GM21381 (cell line): ENCODE data around the gene UBXN4.
"Not testable (repeated sequence)": the region's sequence is repeated elsewhere in the genome, so short reads cannot be mapped to it uniquely, and the experiment has no call there.

Source experiments
- ATAC-seq: cut with Tn5 transposase; IDR thresholded peaks from one replicate; pipeline ENCODE4 v1.9.1; 2021; ENCODE audit warnings: mild to moderate bottlenecking, moderate library complexity; ENCODE audit not compliant: unreplicated experiment

The UBXN4 gene

GRCh38 chr2:135762530-135762929 is 20.9 kb downstream of the UBXN4 start:
- no peak for ATAC-seq

- no peak for ATAC-seq
These were observed 27.2 kb downstream of the UBXN4 start for GRCh38 chr2:135768863-135769262.

GRCh38 chr2:135773319-135773718 is 31.7 kb downstream of the UBXN4 start:
- ATAC-seq, result no peak

GRCh38 chr2:135773917-135774316 is 32.3 kb downstream of the UBXN4 start:
- no peak for ATAC-seq

GRCh38 chr2:135775420-135775819 is 33.8 kb downstream of the UBXN4 start:
- ATAC-seq, result no peak

GRCh38 chr2:135776367-135776766 is 34.7 kb downstream of the UBXN4 start:
- no peak for ATAC-seq

- no peak for ATAC-seq
These were observed 40.6 kb downstream of the UBXN4 start for GRCh38 chr2:135782231-135782630.

GRCh38 chr2:135783439-135783838 is 41.8 kb downstream of the UBXN4 start:
- ATAC-seq, result no peak

- no peak for ATAC-seq
These were observed 43.4 kb downstream of the UBXN4 start for GRCh38 chr2:135785032-135785431.

GRCh38 chr2:135786823-135787222 is 45.2 kb downstream of the UBXN4 start:
- ATAC-seq, result no peak

GRCh38 chr2:135790423-135790822 is 48.8 kb downstream of the UBXN4 start:
- ATAC-seq, result no peak

GRCh38 chr2:135791418-135792190 is 49.9 kb downstream of the UBXN4 start:
- ATAC-seq, result no peak

GRCh38 chr2:135792401-135793150 is 50.9 kb downstream of the UBXN4 start:
- ATAC-seq, result peak; percentile 32

GRCh38 chr2:135795641-135796040 is 54.0 kb downstream of the UBXN4 start:
- not testable (repeated sequence) for ATAC-seq

- ATAC-seq, result no peak
These were observed 55.0 kb downstream of the UBXN4 start for GRCh38 chr2:135796606-135797005.

GRCh38 chr2:135797497-135798274 is 56.0 kb downstream of the UBXN4 start:
- peak; percentile 64 for ATAC-seq

GRCh38 chr2:135798275-135798705 is 56.6 kb downstream of the UBXN4 start:
- ATAC-seq, result no peak

GRCh38 chr2:135798762-135799161 is 57.1 kb downstream of the UBXN4 start:
- no peak for ATAC-seq

- no peak for ATAC-seq
These were observed 58.1 kb downstream of the UBXN4 start for GRCh38 chr2:135799738-135800137.

- ATAC-seq, result no peak
These were observed 59.1 kb downstream of the UBXN4 start for GRCh38 chr2:135800513-135801460.
